RWPE2 (cell line): Measurements from ENCODE around the gene PADI6.

Source experiments
- ATAC-seq: fragments of 200-7000 bp; cut with Tn5 transposase; 3 replicates; pipeline ENCODE4 v1.9.1; 2021; ENCODE audit warnings: low read depth
- DNase-seq: peaks from one replicate; pipeline ENCODE4 v3.0.0-alpha.2; 2020; ENCODE audit warnings: low spot score
- H3K27ac ChIP-seq: fragments of 450-650 bp; 2 replicates; pipeline ENCODE4 v1.5.1; 2017; ENCODE audit warnings: mild to moderate bottlenecking; ENCODE audit not compliant: poor library complexity, severe bottlenecking
- H3K27me3 ChIP-seq: fragments of 250-450 bp; sonication (Bioruptor Pico); 2 replicates; pipeline ENCODE4 v1.5.1; 2021; ENCODE audit warnings: mild to moderate bottlenecking, moderate library complexity; ENCODE audit not compliant: insufficient read depth, poor library complexity, severe bottlenecking
- H3K36me3 ChIP-seq: fragments of 250-450 bp; sonication (Bioruptor Pico); 2 replicates; pipeline ENCODE4 v1.5.1; 2020; ENCODE audit warnings: low read depth, mild to moderate bottlenecking, moderate library complexity
- H3K4me1 ChIP-seq: fragments of 250-450 bp; sonication (Bioruptor Pico); 2 replicates; pipeline ENCODE4 v1.5.1; 2021; ENCODE audit warnings: mild to moderate bottlenecking, moderate library complexity; ENCODE audit not compliant: insufficient read depth, poor library complexity, severe bottlenecking
- H3K4me3 ChIP-seq: fragments of 250-450 bp; sonication (Bioruptor Pico); 2 replicates; pipeline ENCODE4 v1.5.1; 2021; ENCODE audit warnings: mild to moderate bottlenecking, moderate library complexity; ENCODE audit not compliant: severe bottlenecking
- H3K9me3 ChIP-seq: fragments of 250-450 bp; sonication (Bioruptor Pico); 2 replicates; pipeline ENCODE4 v1.5.1; 2021; ENCODE audit warnings: mild to moderate bottlenecking, moderate library complexity; ENCODE audit not compliant: severe bottlenecking
- TF ChIP-seq, protein P1 (sequence below): fragments of 450-650 bp; IDR thresholded peaks from one replicate; pipeline ENCODE4 v1.5.1; 2017; ENCODE audit warnings: mild to moderate bottlenecking, moderate library complexity; ENCODE audit not compliant: poor library complexity, severe bottlenecking

Gene PADI6

DNA sequence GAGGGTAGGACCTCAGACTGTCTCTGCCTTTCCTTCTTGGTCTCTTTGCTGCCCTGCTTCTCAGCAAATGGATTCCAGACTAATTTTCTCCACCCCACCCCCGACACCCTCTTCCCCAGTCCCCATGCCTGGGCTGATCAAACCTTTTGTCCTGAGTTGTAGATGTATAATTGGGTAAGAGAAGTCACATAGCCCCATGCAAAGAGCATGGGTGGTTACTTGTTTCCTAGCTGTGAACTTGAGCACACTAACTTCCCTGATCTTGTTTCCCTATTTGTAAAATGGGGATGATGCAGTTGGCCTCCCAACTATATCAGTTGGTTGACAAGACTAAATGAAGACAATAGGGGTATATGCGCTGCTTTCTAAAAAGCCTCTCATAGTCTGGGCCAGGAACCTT is 9.2 kb downstream of the PADI6 start:
- ATAC-seq (no peak), DNase-seq (no peak)
- Histone ChIP-seq H3K9me3 (no peaks in the 10 kb centered on the region), H3K4me3 (no peak overlapping the region), H3K4me1 (no peaks in the 10 kb centered on the region), H3K27me3 (no peaks in the 10 kb centered on the region), H3K27ac (no peak overlapping the region), H3K36me3 (no peaks in the 10 kb centered on the region)
- TF ChIP-seq, protein P1, sequence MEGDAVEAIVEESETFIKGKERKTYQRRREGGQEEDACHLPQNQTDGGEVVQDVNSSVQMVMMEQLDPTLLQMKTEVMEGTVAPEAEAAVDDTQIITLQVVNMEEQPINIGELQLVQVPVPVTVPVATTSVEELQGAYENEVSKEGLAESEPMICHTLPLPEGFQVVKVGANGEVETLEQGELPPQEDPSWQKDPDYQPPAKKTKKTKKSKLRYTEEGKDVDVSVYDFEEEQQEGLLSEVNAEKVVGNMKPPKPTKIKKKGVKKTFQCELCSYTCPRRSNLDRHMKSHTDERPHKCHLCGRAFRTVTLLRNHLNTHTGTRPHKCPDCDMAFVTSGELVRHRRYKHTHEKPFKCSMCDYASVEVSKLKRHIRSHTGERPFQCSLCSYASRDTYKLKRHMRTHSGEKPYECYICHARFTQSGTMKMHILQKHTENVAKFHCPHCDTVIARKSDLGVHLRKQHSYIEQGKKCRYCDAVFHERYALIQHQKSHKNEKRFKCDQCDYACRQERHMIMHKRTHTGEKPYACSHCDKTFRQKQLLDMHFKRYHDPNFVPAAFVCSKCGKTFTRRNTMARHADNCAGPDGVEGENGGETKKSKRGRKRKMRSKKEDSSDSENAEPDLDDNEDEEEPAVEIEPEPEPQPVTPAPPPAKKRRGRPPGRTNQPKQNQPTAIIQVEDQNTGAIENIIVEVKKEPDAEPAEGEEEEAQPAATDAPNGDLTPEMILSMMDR, result no peak

DNA sequence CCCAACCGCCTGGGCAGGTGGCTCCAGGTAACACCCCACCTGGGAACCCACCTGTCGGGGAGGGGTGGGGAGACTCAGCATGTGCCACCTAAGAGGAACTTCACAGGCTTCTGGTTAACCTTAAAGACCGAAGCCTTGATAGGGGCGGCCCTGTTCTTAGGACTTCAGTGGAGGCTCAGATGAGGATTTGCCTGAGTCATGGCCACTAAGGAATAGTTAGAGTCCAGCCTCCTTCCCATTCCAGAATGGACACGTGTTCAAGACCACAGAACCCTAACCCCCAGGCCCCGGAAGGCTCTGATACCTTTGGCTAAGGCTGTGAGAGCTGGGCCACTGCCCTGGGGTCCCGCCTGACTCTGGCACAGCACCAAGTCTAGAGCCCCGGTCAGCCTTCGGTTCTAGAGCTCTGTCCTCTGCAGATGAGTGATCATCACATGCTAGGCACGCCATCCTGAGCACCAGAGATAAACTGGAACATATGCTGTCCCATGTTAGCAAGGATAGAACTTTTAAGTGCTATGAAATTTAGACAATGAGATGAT is 20.3 kb downstream of the PADI6 start:
- Histone ChIP-seq H3K27ac (no peak overlapping the region), H3K27me3 (no peaks in the 10 kb centered on the region), H3K36me3 (no peaks in the 10 kb centered on the region), H3K9me3 (no peaks in the 10 kb centered on the region), H3K4me1 (no peaks in the 10 kb centered on the region), H3K4me3 (no peak overlapping the region)
- ATAC-seq (no peak), DNase-seq (no peak)
- TF ChIP-seq, protein P1, result no peak

DNA sequence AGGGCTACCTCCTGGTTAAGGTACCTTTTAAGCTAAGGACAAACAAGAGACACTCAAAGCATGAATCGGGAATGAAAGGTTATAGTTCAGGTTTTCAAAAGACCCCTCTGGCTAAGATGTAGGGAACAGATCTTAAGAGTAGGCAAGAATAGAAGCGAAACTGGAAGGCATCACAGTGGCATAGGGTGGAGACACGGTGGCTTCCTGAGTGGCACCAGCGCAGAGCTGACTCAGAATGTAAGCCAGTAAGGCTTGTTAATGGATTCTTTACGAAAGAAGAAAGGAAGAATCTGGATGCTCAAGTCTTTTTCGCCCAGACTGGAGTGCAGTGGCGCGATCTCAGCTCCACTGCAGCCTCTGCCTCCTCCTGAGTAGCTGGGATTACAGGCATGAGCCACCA is 21.2 kb downstream of the PADI6 start:
- Histone ChIP-seq H3K36me3 (no peaks in the 10 kb centered on the region), H3K27me3 (no peaks in the 10 kb centered on the region), H3K4me3 (no peak overlapping the region), H3K9me3 (no peaks in the 10 kb centered on the region), H3K27ac (no peak overlapping the region), H3K4me1 (no peaks in the 10 kb centered on the region)
- no peak for ATAC-seq
- TF ChIP-seq, protein P1, result no peak
- no peak for DNase-seq

DNA sequence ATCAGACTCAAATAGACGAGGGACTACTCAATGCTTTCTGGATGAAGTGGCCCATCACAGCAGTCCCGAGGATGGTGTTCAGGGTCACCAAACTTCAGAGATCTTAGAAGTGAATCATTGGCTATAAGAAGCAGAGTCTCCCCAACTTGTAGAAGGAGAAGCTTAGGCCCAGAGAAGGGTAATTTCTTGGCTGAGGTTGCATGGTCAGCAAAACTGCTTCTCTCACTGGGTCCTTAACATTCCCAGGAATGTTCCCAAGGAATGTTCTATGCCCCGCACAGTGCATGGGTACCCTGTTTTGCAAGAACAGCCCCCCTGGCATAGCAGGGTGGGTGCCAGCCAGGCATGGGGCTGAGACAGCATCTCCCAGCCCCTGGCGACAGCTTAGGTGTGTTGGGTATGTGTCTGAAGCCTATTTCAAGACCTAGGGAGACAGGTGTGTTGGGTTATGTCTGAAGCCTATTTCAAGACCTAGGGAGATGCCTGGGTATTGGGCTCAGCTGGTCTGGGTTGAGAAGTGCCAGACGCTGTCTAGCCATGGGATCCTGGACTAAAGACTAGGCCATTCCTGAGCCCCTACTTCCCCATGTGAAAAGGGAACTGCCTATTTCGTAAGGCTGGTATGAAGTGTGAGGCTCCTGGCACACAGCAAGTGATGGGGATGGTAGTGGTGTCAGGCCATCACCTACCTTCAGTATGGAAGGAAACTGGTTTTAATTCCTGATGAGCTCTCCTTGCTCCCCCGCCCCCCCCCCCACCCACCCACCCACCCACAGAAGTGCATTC is 26.1 kb downstream of the PADI6 start:
- ATAC-seq, result no peak
- Histone ChIP-seq H3K27me3 (no peaks in the 10 kb centered on the region), H3K4me1 (peaks cover 3% of the 10 kb centered on the region), H3K36me3 (no peaks in the 10 kb centered on the region), H3K27ac (no peak overlapping the region), H3K4me3 (no peak overlapping the region), H3K9me3 (no peaks in the 10 kb centered on the region)
- DNase-seq, result no peak
- TF ChIP-seq, protein P1, result no peak
